NT2/D1 (cell line): ENCODE measurements around the gene PHLPP1.

Experiments
- YY1 ChIP-seq: IDR thresholded peaks from 2 replicates; pipeline ENCODE4 v1.6.1; 2011; ENCODE audit not compliant: insufficient read length, insufficient read depth
- ZNF274 ChIP-seq: IDR thresholded peaks from 2 replicates; pipeline ENCODE4 v1.6.1; 2011; ENCODE audit warnings: mild to moderate bottlenecking, low read depth, low read length

- no peak for TF ChIP-seq YY1
- no peak for TF ChIP-seq ZNF274
Observed at GRCh38 chr18:62788876-62789275, 73.5 kb downstream of the PHLPP1 start.
